GM12878 (cell line): ENCODE data around the gene SORT1. TPM values are rescaled to one million over a fixed set of nuclear protein-coding genes. Genes with fewer than 3 reads are reported as not detected.
A peak's percentile ranks its signal among the peaks of the same experiment; 100 is the strongest.

ENCODE experiments used
- ATAC-seq: fragments of 200-7000 bp; cut with Tn5 transposase; 3 replicates; pipeline ENCODE4 v1.9.1; 2020; ENCODE audit warnings: mild to moderate bottlenecking, moderate library complexity
- BruUV-seq: library from RNA; stranded (reverse); fragments of 400-500 nt; replicated peaks from 2 replicates; lab custom pipeline; 2021; lab: Mats Ljungman, UMichigan
- CTCF ChIA-PET: fragments of 300-600 bp; sonication (Branson Sonifier 250); formaldehyde crosslinking; extraction: SDS; loops from one replicate; lab custom pipeline; 2021; ENCODE audit warnings: inconsistent platforms; lab: Yijun Ruan, JAX
- POLR2A ChIA-PET: fragments of 350-600 bp; formaldehyde crosslinking; extraction: SDS; loops from one replicate; lab custom pipeline; 2021; ENCODE audit warnings: inconsistent platforms; lab: Charles Lee
- RAD21 ChIA-PET: fragments of 300-600 bp; sonication (Branson Sonifier 250); formaldehyde crosslinking; loops from one replicate; lab custom pipeline; 2023; ENCODE audit warnings: antibody characterized with exemption; ENCODE audit not compliant: unreplicated experiment; lab: Charles Lee
- SMC1A ChIA-PET: fragments of 300-600 bp; sonication (Branson Sonifier 250); formaldehyde crosslinking; loops from one replicate; lab custom pipeline; 2023; ENCODE audit not compliant: unreplicated experiment, uncharacterized antibody; lab: Charles Lee
- DNase-seq: peaks from one replicate; pipeline ENCODE4 v3.0.0-alpha.2; 2011; ENCODE audit warnings: low read depth, low spot score
- FAIRE-seq: peaks from 3 replicates; lab custom pipeline; 2011; peaks lifted over from hg19 to GRCh38; lab: Jason Lieb, UNC
- H2AFZ ChIP-seq: 2 replicates; pipeline ENCODE4 v1.6.0; 2011; ENCODE audit warnings: low read depth, low read length, control low read depth; ENCODE audit not compliant: control insufficient read depth
- H3K27ac ChIP-seq: 2 replicates; pipeline ENCODE4 v1.5.1; 2011; ENCODE audit warnings: control low read depth; ENCODE audit not compliant: control insufficient read depth, insufficient read depth
- H3K27me3 ChIP-seq, 2 experiments: replicated peaks in 1 of 2; 2 replicates each; pipeline versions ENCODE4 v1.6.0 to v1.6.1; 2011; ENCODE audit warnings: low read length in 1 of 2; ENCODE audit not compliant: control insufficient read depth in 2 of 2, insufficient read depth in 2 of 2
- H3K36me3 ChIP-seq, 2 experiments: 2 replicates each; pipeline ENCODE4 v1.5.1; 2011; ENCODE audit warnings: low read length in 1 of 2; ENCODE audit not compliant: control insufficient read depth in 2 of 2, insufficient read depth in 2 of 2
- H3K4me1 ChIP-seq: 2 replicates; pipeline ENCODE4 v1.6.1; 2011; ENCODE audit warnings: mild to moderate bottlenecking, low read length, moderate library complexity, mixed read lengths; ENCODE audit not compliant: control insufficient read depth, insufficient read depth
- H3K4me2 ChIP-seq: 2 replicates; pipeline ENCODE4 v1.6.0; 2011; ENCODE audit warnings: control low read depth; ENCODE audit not compliant: control insufficient read depth, insufficient read depth
- H3K4me3 ChIP-seq: fragments of 200-600 bp; sonication (generic); 2 replicates; pipeline ENCODE4 v1.5.1; 2016
- H3K79me2 ChIP-seq: 2 replicates; pipeline ENCODE4 v1.6.0; 2011; ENCODE audit warnings: low read length; ENCODE audit not compliant: control insufficient read depth, insufficient read depth
- H3K9ac ChIP-seq: 2 replicates; pipeline ENCODE4 v1.8.0; 2011; ENCODE audit warnings: low read length, control low read depth, mixed read lengths; ENCODE audit not compliant: control insufficient read depth, insufficient read depth
- H3K9me3 ChIP-seq: replicated peaks from 3 replicates; pipeline ENCODE4 v1.5.1; 2011; ENCODE audit warnings: mild to moderate bottlenecking, low read length; ENCODE audit not compliant: control insufficient read depth, insufficient read depth
- H4K20me1 ChIP-seq: 2 replicates; pipeline ENCODE4 v1.6.0; 2011; ENCODE audit not compliant: control insufficient read depth, insufficient read depth
- ATF7 ChIP-seq: fragments of 450-650 bp; IDR thresholded peaks from 2 replicates; pipeline ENCODE4 v1.6.1; 2016; ENCODE audit warnings: low read depth, mild to moderate bottlenecking
- BMI1 ChIP-seq: fragments of 450-650 bp; IDR thresholded peaks from 2 replicates; pipeline ENCODE4 v1.6.1; 2016; ENCODE audit warnings: mild to moderate bottlenecking, moderate library complexity, borderline replicate concordance
- CBX3 ChIP-seq: fragments of 200-600 bp; sonication (generic); IDR thresholded peaks from 2 replicates; pipeline ENCODE4 v1.6.1; 2016; ENCODE audit warnings: low read depth, borderline replicate concordance
- E4F1 ChIP-seq: fragments of 450-650 bp; IDR thresholded peaks from 2 replicates; pipeline ENCODE4 v1.6.1; 2018; ENCODE audit warnings: borderline replicate concordance, mild to moderate bottlenecking; ENCODE audit not compliant: partially characterized antibody
- HSF1 ChIP-seq: fragments of 150-350 bp; IDR thresholded peaks from 2 replicates; pipeline ENCODE4 v1.6.1; 2014; ENCODE audit warnings: mild to moderate bottlenecking, low read depth, low read length
- IKZF1 ChIP-seq: fragments of 450-650 bp; conservative IDR thresholded peaks from 2 replicates; pipeline ENCODE4 v1.6.1; 2017; ENCODE audit warnings: antibody characterized with exemption, mild to moderate bottlenecking
- PBX3 ChIP-seq: IDR thresholded peaks from 2 replicates; pipeline ENCODE4 v1.6.1; 2011; ENCODE audit warnings: mild to moderate bottlenecking, low read depth, low read length, moderate library complexity; ENCODE audit not compliant: insufficient replicate concordance
- POLR2AphosphoS5 ChIP-seq: IDR thresholded peaks from 2 replicates; pipeline ENCODE4 v1.6.1; 2011; ENCODE audit warnings: mild to moderate bottlenecking, low read length, inconsistent platforms
- RBBP5 ChIP-seq: fragments of 200-600 bp; sonication (generic); conservative IDR thresholded peaks from 2 replicates; pipeline ENCODE4 v1.6.1; 2016
- SIN3A ChIP-seq: IDR thresholded peaks from 2 replicates; pipeline ENCODE4 v1.6.1; 2012; ENCODE audit warnings: low read depth, low read length, improper control_type of control experiment
- TCF7 ChIP-seq: IDR thresholded peaks from 2 replicates; pipeline ENCODE4 v1.6.1; 2014; ENCODE audit warnings: antibody characterized with exemption, borderline replicate concordance
- ZBTB11 ChIP-seq: fragments of 450-650 bp; formaldehyde crosslinking; IDR thresholded peaks from 2 replicates; pipeline ENCODE4 v1.5.0; 2022; ENCODE audit warnings: mild to moderate bottlenecking, missing genetic modification characterization
- ZNF274 ChIP-seq: IDR thresholded peaks from one replicate; pipeline ENCODE4 v1.8.0; 2011; ENCODE audit not compliant: insufficient read length, insufficient read depth
- WGBS: methylation state at CpG from one replicate; pipeline ENCODE4 v1.1.6; 2016; ENCODE audit warnings: low lambda C conversion rate; ENCODE audit not compliant: insufficient replicate concordance, insufficient coverage; ENCODE audit errors: missing lambda C conversion rate; 5-methylcytosine and 5-hydroxymethylcytosine counted together
- in situ Hi-C: fragments of 300-500 bp; cut with MboI; formaldehyde crosslinking; loops from 9 replicates; pipeline ENCODE4 v1.14.3; 2018; ENCODE audit warnings: mixed read lengths
- intact Hi-C: fragments of 100-400 bp; cut with micrococcal nuclease; formaldehyde crosslinking; loops from one replicate; pipeline ENCODE4 v1.14.2; 2022; ENCODE audit not compliant: unreplicated experiment
- polyA plus RNA-seq, 11 experiments: library from polyadenylated mRNA; depleted of rRNA in 4 of 11; unstranded in 6 of 11; stranded (reverse) in 5 of 11; fragments of >200 nt; fragmentation: Nextera tagmentation in 4 of 11; fragmentation: Illumina TruSeq in 1 of 11; extraction: Ambion mirVana in 4 of 11; extraction: Trizol in 1 of 11; gene quantifications; 1 replicate in 1 of 11; 2 replicates in 10 of 11; pipeline versions ENCODE4 v1.2.1 to v1.2.3, GENCODE V29; 2011 to 2016; ENCODE audit warnings: inconsistent platforms in 2 of 11, missing spikeins in 2 of 11, low read depth in 1 of 11
- total RNA-seq, 4 experiments: library from RNA; depleted of rRNA in 3 of 4; stranded (reverse); fragments of >200 nt in 3 of 4; fragmentation: Illumina TruSeq in 1 of 4; extraction: Trizol in 1 of 4; gene quantifications; 2 replicates each; pipeline versions ENCODE4 v1.2.1 to v1.2.3, GENCODE V29; 2013 to 2021

The SORT1 gene
- total and polyA plus RNA-seq, 10 of the 15 experiments (the other 5 are each of a cell fraction or from before 2014, with no cell fraction given): 0.06 to 1.9 (median 0.33) TPM; not detected in 1

- peak within 1 kb of the TSS; percentile 86 for H3K4me3 ChIP-seq
- ChIA-PET RAD21 (interaction anchor here (0.8 to 3.3 kb wide), 9 partner anchors 26 to 265 kb away, joined by 3 to 21 read pairs (median 4); partner anchors contain the start of genes GNAI3 and SORT1), SMC1A (interaction anchor here (0.6 to 3.1 kb wide), 8 partner anchors 14 to 265 kb away, joined by 3 to 19 read pairs (median 4); partner anchors contain the start of genes CYB561D1, GNAI3 and SORT1), CTCF (interaction anchor here (0.6 to 2.9 kb wide), 17 partner anchors 10 to 701 kb away, joined by 3 to 31 read pairs (median 4); partner anchors contain the start of genes AHCYL1, ATXN7L2, CYB561D1 and SORT1), POLR2A (interaction anchor here (0.6 to 1.5 kb wide), 3 partner anchors 10 to 143 kb away, joined by 3 to 5 read pairs (median 5); partner anchors contain the start of gene PSMA5)
- H3K9ac ChIP-seq: peak within 1 kb of the TSS; percentile 66
- no peaks in the 10 kb centered on the region for H4K20me1 ChIP-seq
- DNase-seq (peak; percentile 62), FAIRE-seq (peak; percentile 90), ATAC-seq (peak; percentile 99)
- H3K27ac ChIP-seq: peak within 1 kb of the TSS; percentile 83
- no peaks in the 10 kb centered on the region for H3K27me3 ChIP-seq
- H3K36me3 ChIP-seq: no peaks in the 10 kb centered on the region
- peak within 1 kb of the TSS; percentile 96 for H2AFZ ChIP-seq
- peak within 1 kb of the TSS; percentile 100 for H3K4me2 ChIP-seq
- no peaks in the 10 kb centered on the region for H3K9me3 ChIP-seq
- WGBS: 1% methylated on average over 56 of the region's 56 CpGs
- no peaks in the 10 kb centered on the region for H3K79me2 ChIP-seq
- in situ Hi-C loops (no loop called here), intact Hi-C loops (no loop called here)
- TSS peak; percentile 69 for BruUV-seq
- peaks cover 3% of the 10 kb centered on the region for H3K4me1 ChIP-seq
- TF ChIP-seq E4F1: peak; percentile 68
- TF ChIP-seq CBX3: no peak
- no peak for TF ChIP-seq PBX3
- no peak for TF ChIP-seq HSF1
- TF ChIP-seq POLR2AphosphoS5: peak; percentile 62
- TF ChIP-seq IKZF1: peak; percentile 86
- TF ChIP-seq SIN3A: peak; percentile 45; the same call in 1 of the 2 replicates
- TF ChIP-seq TCF7: no peak
- 0 out of 2 replicates have a peak, but pooled peaks have one; percentile 24 for TF ChIP-seq ATF7
- TF ChIP-seq BMI1: no peak
- TF ChIP-seq ZBTB11 (CRISPR knock-in tag): no peak
- TF ChIP-seq ZNF274: no peak
- TF ChIP-seq RBBP5: no peak
Measured at GRCh38 chr1:109282952-109283747, 114.6 kb downstream of the SORT1 start, which contains the start of gene PSRC1. TSS of gene PSRC1 (minus strand) at chr1:109283145.
